Measurements from ENCODE around the gene MCM9.
A peak's percentile ranks its signal among the peaks of the same experiment; 100 is the strongest.

Gene MCM9

GRCh38 chr6:118893064-118893806 is 41.7 kb downstream of the MCM9 start:
- peak overlapping the region; percentile 87 for H3K4me3 ChIP-seq (ENCODE audit: low read length)
- TF ChIP-seq ZNF274 (IDR thresholded peaks at IDR 0.05; ENCODE audit: low read depth, low read length), result no peak

- peak overlapping the region; percentile 87; the same call in 1 of the 2 replicates for H3K4me3 ChIP-seq (ENCODE audit: low read length)
- no peak for TF ChIP-seq ZNF274 (IDR thresholded peaks at IDR 0.05; ENCODE audit: low read depth, low read length)
Observed at GRCh38 chr6:118892355-118892991, 42.5 kb downstream of the MCM9 start.

- TF ChIP-seq ZNF274 (IDR thresholded peaks at IDR 0.05; ENCODE audit: low read depth, low read length), result no peak
- H3K4me3 ChIP-seq (ENCODE audit: low read length), result peak overlapping the region; percentile 20; the same call in 1 of the 2 replicates
Observed at GRCh38 chr6:118890997-118891790, 43.8 kb downstream of the MCM9 start.

GRCh38 chr6:118889163-118889562 is 45.8 kb downstream of the MCM9 start:
- no peak overlapping the region for H3K4me3 ChIP-seq (ENCODE audit: low read length)
- no peak for TF ChIP-seq ZNF274 (IDR thresholded peaks at IDR 0.05; ENCODE audit: low read depth, low read length)

- H3K4me3 ChIP-seq (ENCODE audit: low read length), result no peak overlapping the region
- no peak for TF ChIP-seq ZNF274 (IDR thresholded peaks at IDR 0.05; ENCODE audit: low read depth, low read length)
Observed at GRCh38 chr6:118886641-118887040, 48.3 kb downstream of the MCM9 start.

- H3K4me3 ChIP-seq (ENCODE audit: low read length), result no peak overlapping the region
- no peak for TF ChIP-seq ZNF274 (IDR thresholded peaks at IDR 0.05; ENCODE audit: low read depth, low read length)
Observed at GRCh38 chr6:118882314-118882905, 52.5 kb downstream of the MCM9 start.

- no peak for TF ChIP-seq ZNF274 (IDR thresholded peaks at IDR 0.05; ENCODE audit: low read depth, low read length)
- no peak overlapping the region for H3K4me3 ChIP-seq (ENCODE audit: low read length)
Observed at GRCh38 chr6:118881440-118882313, 53.3 kb downstream of the MCM9 start.

- no peak for TF ChIP-seq ZNF274 (IDR thresholded peaks at IDR 0.05; ENCODE audit: low read depth, low read length)
- H3K4me3 ChIP-seq (ENCODE audit: low read length), result no peak overlapping the region
Observed at GRCh38 chr6:118877806-118878205, 57.2 kb downstream of the MCM9 start.

DNA sequence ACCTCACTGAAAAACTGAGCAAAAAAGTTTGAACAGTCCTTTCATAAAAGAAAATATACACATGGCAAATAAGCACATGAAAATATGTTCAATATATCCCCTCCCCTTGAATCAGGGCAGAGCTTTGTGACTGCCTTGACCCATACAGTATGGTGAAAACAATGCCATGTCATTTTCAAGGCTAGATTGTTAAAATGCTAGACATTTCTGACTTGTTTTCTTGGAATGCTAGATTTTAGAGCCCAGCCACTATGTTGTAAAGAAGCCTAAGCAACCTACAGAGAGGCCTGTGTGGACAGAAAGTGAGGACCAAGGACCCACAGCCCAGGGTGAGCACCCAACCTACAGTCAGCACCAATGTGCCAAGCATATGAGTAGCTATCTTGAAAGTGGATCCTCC is 58.1 kb downstream of the MCM9 start:
- TF ChIP-seq ZNF274 (IDR thresholded peaks at IDR 0.05; ENCODE audit: low read depth, low read length), result no peak
- H3K4me3 ChIP-seq (ENCODE audit: low read length), result no peak overlapping the region

- no peak overlapping the region for H3K4me3 ChIP-seq (ENCODE audit: low read length)
- no peak for TF ChIP-seq ZNF274 (IDR thresholded peaks at IDR 0.05; ENCODE audit: low read depth, low read length)
Observed at GRCh38 chr6:118876198-118876597, 58.8 kb downstream of the MCM9 start.

GRCh38 chr6:118875672-118876071 is 59.3 kb downstream of the MCM9 start:
- no peak for TF ChIP-seq ZNF274 (IDR thresholded peaks at IDR 0.05; ENCODE audit: low read depth, low read length)

GRCh38 chr6:118873239-118873638 is 61.7 kb downstream of the MCM9 start:
- H3K4me3 ChIP-seq (ENCODE audit: low read length), result no peak overlapping the region
- TF ChIP-seq ZNF274 (IDR thresholded peaks at IDR 0.05; ENCODE audit: low read depth, low read length), result no peak

More at GRCh38 chr6:118875672-118876071, 59.3 kb downstream of the MCM9 start:
- H3K4me3 ChIP-seq (ENCODE audit: low read length), result no peak overlapping the region

DNA sequence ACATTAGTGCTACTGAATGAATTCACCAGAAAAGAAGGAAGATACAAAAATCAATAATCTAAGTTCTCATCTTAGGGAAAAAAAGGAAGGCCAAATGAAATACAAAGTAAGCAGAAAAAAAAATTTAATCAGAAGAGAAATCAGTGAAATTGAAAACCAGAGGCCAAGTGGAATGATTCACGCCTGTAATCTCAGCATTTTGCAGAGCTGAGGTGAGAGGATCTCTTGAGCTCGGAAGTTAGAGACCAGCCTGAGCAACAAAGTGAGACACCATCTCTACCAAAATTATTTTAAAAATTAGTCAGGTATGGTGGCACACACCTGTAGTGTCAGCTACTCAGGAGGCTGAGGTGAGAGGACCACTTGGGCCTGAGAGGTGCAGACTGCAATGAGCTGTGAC is 62.2 kb downstream of the MCM9 start:
- no peak for TF ChIP-seq ZNF274 (IDR thresholded peaks at IDR 0.05; ENCODE audit: low read depth, low read length)
- no peak overlapping the region for H3K4me3 ChIP-seq (ENCODE audit: low read length)
